HL-60/S4 treated with phorbol 12-myristate 13-acetate at 8.2 ng/mL for 4 days and 3 days (cell line): ENCODE data around the gene USP10.

Source experiments
- in situ Hi-C: fragments of 300-500 bp; cut with MboI; formaldehyde crosslinking; loops from 2 replicates; pipeline ENCODE4 v1.15.0; 2022; ENCODE audit warnings: low sequenced_read_pairs

The USP10 gene

DNA sequence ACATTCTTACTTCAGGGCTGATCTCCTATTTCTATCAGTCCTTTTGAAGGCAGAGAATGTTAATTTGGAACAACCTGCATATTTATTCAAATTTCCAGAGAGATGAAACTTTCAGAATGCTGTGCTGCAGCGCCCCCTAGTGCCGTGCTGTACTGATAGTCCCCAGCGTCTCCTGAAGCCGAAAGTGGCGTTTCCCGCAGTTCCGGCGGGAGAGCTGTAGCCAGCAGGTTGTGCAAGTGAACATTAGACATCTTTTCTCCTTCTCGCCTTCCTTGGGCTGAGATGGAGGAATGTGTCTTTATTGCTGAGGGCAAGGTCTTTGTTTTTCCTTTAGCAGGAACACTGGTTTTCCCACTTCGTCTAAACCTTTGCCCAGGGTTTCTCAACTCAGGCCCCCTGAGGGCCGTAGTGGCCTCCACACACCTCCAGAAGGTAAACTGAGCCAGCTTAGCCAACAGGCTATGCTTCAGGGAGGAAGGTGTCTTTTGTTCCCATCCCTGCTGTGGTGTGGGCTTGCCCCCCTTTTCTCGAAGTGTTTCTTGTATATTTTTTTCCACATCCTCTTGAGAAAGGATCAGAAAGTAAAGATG, 26.4 kb downstream of the USP10 start:
- in situ Hi-C loops = loop anchor here (25.0 kb wide), 1 partner anchor 214 kb away; the partner anchor contains the start of gene MEAK7

DNA sequence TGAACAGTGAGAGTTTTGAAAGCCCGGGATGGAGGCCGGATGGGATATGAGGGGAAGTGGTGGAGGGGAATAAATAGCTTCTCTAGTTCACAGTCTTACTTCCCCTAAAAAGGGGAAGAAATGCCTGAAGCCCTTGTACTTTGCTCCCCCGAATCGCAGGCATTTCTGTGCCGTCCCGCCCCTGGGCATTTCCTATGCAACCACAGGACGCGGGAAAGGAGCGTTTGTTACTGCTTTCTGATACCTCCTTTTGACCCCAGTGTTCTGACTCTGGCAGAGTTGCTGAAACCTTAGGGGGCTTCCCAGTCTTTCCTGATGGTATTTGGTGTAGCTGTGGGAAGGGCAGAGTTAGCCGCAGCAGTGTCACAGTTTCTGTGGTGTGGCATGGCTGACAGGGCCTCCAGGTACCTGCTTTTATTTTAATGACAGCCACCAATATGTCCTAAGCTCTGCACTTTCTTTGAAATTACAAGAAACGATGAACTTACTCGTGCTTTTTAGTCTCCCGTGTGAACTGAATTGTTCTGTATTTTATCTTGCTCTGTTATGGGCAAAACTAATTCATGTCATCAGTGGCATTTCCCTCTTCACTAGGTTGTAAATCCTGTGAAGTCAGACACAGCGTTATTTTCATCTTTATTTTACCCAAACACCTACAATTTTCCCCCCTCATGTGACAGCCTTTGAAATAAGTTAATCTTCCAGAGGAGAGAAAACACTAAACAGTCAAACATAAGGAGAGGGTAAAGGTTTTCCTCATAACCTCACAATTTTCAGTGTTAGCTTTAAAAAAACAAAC, 27.1 kb downstream of the USP10 start:
- in situ Hi-C loops = loop anchor here (25.0 kb wide), 1 partner anchor 215 kb away; the partner anchor contains the start of gene MEAK7

DNA sequence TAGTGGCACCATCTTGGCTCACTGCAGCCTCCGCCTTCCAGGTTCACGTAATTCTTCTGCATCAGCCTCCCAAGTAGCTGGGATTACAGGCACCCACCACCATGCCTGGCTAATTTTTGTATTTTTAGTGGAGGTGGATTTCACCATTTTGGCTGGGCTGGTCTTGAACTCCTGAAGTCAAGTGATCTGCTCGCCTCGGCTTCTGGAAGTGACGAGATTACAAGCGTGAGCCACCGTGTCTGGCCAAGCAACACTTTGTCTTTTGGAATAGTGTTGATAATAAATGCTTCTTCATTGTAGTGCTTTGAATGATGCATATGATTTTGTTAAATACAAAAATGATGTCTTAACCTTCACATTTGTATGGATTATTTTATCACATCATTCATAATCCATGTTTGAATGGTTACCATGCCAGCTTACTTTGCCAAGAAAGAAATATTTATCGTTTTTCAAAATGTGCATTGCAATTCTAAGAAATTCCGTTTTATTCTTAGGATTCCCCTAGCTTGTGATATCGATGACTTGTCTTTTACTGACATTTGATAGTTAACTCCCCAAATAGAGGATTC, 29.1 kb downstream of the USP10 start:
- in situ Hi-C loops = loop anchor here (25.0 kb wide), 1 partner anchor 217 kb away; the partner anchor contains the start of gene MEAK7

DNA sequence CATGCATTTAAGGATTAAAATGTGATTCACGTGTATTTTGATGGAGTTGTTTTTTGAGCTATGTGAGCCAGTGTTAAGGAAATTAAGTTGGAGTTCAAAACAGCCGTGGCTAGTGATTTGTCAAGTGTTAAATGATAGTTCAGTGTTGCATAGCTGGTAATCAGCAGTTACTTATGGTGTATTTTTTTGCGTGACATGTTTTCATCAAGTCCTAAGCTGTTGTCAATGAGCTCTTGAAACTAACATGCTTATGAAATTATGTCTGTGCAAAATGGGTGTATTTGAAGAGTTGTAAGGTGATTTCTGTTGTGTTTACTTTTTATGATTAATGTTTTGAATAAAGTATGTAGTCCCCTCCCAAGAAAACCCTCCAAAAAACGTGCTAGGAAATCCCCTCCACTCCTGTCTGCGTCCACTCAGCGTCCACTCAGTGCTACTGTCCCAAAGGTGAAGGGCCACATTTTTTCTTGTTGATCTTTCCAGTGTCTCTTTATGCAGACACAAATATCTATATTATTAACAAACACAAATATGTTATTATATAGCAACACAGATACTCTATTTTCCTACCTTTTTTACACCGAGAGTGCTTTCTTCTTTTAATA, 30.0 kb downstream of the USP10 start:
- in situ Hi-C loops = loop anchor here (25.0 kb wide), 1 partner anchor 218 kb away; the partner anchor contains the start of gene MEAK7

DNA sequence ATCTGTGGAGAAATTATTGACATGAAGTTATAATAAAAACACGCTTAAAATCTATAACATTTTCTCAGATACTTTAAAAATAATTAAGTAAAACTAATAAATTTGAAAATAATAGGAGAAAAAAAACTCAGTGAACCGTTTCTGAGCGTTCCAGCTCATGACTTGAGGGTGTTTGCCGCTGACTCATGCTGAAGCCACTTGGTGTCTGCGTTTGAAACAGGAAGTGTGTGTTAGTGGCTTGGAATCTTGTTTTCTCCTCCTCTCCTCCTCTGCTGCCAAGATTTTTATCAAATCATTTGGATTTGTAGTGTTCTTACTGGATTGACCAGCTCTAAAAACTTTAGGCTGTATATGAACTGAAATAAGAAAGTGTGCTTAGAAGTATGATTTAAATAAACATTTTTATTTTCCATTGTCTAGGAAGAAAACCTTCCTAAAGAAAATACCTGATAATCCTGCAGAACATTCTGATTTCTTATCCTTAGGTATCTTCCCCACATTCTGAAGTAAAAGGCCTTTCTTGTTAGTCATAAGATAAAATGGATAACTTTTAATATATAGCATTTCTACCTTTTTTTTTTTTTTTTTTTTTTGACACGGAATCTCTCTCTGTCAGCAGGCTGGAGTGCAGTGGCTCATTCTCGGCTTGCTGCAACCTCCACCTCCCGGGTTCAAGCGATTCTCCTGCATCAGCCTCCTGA, 30.8 kb downstream of the USP10 start:
- in situ Hi-C loops = loop anchor here (25.0 kb wide), 1 partner anchor 218 kb away; the partner anchor contains the start of gene MEAK7

DNA sequence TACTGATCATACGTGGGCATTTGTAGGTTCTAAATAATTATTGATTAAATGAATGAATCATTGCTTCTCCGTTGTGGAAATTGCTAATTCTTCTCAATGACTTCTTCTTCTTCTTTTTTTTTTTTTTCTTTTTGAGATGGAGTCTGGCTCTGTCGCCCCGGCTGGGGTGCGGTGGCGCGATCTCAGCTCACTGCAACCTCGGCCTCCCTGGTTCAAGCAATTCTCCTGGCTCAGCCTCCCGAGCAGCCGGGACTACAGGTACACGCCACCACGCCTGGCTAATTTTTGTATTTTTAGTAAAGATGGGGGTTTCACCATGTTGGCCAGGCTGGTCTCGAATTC, 32.5 kb downstream of the USP10 start:
- in situ Hi-C loops = loop anchor here (25.0 kb wide), 1 partner anchor 220 kb away; the partner anchor contains the start of gene MEAK7

DNA sequence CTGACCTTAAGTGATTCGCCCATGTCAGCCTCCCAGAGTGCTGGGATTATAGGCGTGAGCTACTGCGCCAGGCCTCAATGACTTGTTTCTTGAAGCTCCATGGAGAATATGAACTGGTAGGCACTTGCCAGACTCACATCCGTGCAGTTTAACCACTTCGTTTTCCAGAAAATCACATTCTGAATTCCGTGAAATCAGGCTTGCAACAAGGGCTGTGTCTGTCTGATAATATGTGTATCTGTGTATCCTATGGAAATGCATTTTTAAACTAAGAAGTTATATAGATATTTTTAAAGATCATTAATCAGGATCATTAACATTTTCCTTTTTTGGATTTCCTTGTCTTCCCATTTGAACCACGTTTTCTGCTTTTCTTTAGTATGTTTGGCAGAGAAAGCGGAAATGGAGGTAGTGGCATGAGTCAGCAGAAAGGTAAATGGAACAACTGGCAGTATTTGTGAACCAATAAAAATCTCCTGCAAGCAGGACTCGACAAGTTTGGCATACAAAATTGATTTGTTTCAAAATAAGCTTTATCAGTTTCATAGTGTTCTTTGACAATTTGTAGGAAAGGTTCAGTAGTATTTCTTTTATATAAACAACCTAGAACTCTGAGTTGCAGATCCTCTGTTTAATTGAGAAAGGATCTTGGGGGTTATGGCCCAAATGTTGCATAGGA, 33.0 kb downstream of the USP10 start:
- in situ Hi-C loops = loop anchor here (25.0 kb wide), 1 partner anchor 221 kb away; the partner anchor contains the start of gene MEAK7

DNA sequence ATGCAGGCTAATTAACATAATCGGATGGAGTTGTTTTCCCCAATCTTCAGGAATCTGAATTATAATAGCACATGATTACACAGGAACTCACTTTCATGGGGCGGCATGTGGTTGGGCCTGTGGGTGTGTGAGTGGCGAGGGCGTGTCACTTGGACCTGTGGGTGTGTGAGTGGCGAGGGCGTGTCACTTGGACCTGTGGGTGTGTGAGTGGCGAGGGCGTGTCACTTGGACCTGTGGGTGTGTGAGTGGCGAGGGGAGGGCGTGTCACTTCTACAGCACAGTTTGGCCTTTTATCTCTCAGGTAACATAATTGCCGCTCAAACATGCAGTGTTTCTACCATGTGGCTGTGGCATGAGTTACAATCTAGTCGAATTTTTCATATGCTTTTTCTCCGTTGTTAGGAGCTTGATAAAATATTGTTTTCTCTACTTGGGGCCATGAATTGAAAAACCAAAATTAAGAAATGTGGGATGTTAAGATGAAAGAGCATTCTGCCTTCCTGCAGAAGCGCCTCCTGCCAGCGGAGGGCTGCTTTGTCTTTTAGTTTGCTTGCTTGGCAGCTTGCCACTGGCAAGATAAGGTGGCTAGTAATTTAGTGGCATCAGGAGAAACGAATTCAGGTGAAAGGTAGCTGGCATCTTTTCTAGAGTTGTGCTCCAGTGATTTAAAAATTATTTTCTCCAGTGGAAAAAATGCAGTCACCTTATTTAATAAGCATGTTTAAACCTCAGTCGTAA, 36.2 kb downstream of the USP10 start:
- in situ Hi-C loops = loop anchor here (25.0 kb wide), 1 partner anchor 224 kb away; the partner anchor contains the start of gene MEAK7

DNA sequence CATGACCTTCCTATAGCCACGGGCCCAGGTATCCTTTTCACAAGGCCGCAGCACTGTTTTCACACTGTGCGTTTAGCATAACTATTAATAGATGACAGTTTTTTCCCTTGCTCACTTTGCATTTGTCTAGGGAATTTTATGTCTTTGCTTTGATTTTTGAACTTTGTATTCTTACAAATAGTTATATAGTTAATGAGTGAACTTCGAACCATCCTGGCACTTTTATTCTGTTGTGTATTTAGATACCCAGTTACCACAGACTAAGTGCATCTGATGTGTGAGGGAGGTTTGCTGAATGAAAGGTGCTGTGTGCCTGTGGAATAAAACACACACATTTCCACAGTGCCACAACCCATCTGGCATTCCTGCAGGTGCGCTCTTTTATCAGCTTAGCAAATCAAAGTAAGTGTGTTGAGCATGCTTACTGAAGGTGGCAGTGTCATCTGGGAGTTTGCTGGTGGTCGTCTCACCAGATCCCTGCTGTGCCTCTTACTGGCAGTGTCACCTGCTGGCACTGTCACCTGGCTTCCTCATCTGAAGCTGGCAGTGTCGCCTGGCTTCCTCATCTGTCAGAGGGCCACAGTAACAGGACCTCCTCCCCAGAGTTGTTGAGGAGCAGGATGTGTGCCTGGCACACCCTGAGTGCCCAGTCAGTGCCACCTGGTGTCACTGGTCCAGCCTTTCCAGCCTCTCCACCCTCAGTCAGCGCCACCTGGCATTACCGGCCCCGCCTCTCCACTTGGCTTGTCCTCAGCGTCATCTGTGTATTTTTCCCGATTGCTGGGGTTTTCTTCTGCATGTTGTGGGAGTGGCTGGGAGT, 37.6 kb downstream of the USP10 start:
- in situ Hi-C loops = loop anchor here (25.0 kb wide), 1 partner anchor 225 kb away; the partner anchor contains the start of gene MEAK7

DNA sequence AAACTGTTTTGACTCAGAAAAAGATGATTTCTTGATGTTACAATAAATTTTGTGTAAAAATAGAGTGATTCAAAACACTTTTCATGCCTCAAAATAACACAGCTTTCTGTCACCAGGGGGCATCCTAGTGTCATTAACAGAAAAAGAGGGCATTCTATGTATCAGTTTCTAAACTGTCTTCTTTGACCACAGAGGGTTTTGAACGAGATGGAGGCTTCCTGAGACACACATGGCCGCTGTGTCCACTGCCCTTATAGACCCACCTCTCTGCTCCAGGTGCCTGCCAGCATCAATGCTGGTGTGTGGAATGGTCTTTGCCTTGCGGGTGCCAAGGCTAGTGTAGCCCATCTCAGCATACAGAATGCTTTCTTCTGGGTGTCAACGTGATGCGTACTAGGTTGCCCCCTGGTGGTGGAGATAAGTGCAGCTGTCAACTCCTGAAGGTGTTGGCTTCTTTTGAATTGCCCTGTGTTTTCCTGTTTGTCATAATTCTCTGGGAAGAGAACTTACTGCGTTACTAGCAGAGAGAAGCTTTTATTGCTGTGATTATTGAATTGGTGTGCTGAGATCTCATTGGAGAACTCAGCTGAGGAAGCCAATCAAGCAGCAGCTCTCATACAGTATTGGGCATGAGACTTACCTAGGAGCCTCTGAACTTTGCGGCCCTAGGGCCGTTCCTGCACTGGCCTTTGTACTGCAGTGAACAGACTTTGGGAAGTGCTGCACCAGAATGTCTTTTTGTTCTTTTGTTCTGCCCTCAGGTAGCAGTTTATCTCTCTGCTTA, 38.6 kb downstream of the USP10 start:
- in situ Hi-C loops = loop anchor here (25.0 kb wide), 1 partner anchor 226 kb away; the partner anchor contains the start of gene MEAK7

DNA sequence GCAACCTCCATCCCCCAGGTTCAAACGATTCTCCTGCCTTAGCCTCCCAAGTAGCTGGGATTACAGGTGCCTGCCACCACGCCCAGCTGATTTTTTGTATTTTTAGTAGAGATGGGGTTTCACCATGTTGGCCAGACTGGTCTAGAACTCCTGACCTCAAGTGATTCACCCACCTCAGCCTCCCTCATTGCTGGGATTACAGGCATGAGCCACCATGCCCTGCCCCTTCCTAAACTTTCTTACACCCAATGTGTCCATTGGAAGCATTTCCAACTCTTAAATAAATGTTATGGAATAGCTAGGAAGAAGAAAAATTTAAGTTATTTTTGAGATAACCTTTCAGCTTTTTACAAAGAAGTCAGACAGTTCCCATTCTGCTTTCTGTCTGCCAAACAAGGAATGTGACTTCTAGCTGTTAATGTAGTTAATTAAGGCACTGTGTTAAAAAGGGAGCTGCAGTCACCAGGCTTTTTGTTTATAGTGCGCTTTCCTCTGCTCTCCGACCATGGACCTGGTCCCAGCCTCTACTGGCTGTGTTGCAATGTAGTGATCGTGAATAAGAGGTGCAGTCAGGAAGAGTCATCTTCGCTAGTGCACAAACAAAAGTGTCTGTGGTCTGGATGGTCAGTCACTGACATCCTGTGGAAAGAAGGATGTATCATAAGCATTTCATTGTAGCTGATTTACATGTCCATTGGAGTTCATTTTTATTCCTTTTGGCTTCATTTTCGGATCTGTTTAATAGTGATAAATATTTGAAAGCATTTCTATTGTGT, 39.7 kb downstream of the USP10 start:
- in situ Hi-C loops = loop anchor here (25.0 kb wide), 1 partner anchor 227 kb away; the partner anchor contains the start of gene MEAK7

DNA sequence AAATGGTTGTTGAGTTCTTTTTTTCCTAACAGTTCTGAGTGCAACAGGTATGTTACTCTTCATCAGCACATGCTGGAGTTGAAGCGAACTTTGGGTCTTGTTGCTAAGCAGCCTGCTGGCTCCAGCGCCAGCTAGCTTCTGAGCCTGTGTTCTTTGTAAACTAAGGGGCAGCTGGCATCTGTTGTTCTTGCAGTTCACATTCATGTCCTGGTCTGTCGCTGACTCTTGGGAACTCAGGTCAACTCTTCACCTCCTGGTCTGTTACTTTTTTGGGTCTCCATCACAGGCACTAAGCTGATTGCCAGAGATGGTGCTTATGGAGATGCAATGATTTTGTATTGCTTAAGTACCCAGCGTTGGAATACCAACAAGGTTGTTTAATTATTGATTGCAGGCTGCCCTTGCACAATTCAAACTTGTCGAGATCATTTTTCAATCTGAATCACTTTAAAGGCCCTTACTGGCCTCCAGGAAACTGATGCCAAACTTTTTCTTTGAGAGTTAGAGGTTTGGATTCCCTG, 40.9 kb downstream of the USP10 start:
- in situ Hi-C loops = loop anchor here (25.0 kb wide), 1 partner anchor 228 kb away; the partner anchor contains the start of gene MEAK7

DNA sequence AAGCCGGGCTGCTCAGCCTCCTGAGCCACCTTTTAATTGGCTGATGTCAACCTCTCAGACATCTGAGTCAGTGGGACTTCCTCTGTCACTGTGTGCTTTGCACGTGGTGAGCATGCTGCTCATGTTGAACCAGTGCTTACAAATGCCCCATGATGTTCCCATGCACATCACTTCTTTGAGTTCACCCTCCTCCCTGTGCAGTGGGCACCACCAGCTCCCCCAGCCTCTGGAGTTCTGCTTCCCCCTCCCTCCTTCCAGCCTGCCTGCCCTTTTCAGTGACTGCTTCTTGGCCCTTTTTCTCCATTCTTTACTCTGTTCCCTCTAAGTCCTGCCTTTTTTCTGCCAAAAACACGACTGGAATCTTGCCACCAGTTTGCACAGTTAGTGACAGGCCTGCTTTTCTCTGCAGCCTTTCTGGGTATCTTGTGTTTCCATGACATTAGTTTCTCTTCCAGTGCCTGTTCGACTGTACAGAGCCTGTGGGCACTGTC, 41.6 kb downstream of the USP10 start:
- in situ Hi-C loops = loop anchor here (25.0 kb wide), 1 partner anchor 229 kb away; the partner anchor contains the start of gene MEAK7

DNA sequence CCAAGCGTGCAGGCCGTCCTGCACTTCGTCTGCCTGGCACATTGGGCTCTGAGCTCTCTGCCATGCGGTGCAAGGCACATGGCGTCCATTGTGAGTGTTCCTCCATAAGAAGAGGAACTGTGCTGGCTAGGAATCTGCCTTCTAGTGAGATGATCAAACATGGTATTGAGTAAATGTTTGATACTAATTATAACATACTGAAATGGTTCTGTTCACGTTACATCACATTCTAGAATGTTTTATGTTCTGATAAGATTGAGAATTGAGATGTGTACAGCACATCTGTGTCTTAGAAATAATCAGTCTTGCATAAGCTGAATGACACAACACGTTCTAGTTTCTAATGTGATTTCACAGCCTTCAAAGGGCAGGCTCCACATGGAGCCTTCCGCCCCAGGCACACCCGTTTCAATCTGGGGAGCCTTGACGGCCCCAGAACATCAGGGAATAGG, 42.9 kb downstream of the USP10 start:
- in situ Hi-C loops = loop anchor here (25.0 kb wide), 1 partner anchor 230 kb away; the partner anchor contains the start of gene MEAK7

DNA sequence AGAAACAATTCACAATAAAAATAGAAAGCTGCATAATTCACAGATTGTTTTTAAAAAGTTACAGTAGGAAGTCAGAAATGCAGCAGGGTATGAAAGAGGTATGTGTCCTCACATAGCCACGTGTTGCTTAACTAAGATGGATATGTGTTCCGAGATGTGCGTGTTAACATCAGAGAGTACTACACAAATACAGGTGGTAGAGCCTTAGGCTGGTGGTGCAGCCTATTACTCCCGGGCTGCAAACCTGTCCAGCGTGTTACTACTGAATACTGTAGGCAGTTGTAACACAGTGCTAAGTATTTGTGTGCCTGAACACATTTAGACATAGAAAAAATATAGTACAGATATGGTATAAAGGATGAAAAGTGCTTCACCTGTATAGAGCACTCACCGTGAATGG, 46.4 kb downstream of the USP10 start:
- in situ Hi-C loops = loop anchor here (25.0 kb wide), 1 partner anchor 234 kb away; the partner anchor contains the start of gene MEAK7

DNA sequence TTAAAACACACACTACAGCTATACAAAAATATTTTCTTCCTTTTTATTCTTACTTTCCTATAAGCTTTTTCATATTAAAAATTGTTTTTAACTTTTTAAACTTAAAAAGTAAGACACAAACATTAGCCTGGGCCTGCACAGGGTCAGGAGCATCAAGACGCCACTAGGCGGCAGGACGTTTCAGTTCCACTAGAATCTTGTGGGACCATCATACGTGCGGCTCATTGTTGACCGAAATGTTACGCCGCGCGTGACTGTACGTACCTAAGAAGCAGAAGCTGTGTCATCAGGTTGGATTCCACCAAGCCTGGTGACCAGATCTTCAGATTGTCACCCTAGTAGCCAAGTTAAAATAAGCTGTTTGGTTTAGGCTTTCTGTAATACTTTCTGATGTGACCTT, 47.1 kb downstream of the USP10 start:
- in situ Hi-C loops = loop anchor here (25.0 kb wide), 1 partner anchor 235 kb away; the partner anchor contains the start of gene MEAK7
